ENCODE data around the gene UCP2. TPM values are rescaled to one million over a fixed set of nuclear protein-coding genes. Genes with fewer than 3 reads are reported as not detected.

UCP2 gene
- total RNA-seq, 1 donor = 1.5 TPM

DNA sequence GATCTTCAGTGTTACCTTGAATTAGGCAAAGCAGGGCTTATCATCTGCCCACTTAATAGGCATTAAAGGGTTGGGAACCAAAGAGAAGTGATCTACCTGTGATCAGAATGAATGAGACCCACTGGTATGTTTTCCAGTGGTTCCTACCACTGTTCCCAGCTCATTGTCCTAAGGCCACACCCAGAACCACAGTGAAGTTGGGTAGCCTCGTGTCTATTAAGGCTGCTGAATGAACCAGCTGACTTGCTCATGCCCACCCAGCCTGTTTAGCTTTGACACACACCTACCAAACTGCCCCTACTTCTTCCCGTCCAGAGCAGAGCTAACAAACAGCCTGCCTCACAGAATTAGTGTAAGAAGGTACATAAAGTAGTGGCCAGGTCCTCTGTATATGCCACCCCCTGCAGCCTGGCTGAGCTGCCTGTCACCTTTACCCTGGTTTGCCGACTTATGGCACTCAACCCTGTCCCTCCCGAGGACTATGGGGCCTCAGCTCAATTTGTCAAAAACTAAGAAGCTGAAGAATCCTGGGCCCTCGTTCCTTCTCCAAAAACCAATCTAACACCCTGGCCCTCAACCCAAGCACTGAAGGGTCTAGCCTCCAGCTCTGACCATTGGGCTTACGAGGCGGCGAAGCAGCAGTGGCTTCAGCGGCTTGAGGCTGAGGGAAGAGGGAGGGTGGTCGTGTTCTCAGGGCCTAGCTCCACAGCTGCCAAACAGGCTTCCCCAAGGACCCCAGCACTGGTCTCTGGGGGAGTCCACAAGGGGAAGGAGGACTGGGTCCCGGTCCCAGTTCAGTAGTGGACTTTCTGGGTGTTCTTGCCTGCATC, 9.8 kb downstream of the UCP2 start:
- H3K4me3 ChIP-seq (ENCODE audit: low read depth, low read length) = no peak overlapping the region
- TF ChIP-seq, protein P1, sequence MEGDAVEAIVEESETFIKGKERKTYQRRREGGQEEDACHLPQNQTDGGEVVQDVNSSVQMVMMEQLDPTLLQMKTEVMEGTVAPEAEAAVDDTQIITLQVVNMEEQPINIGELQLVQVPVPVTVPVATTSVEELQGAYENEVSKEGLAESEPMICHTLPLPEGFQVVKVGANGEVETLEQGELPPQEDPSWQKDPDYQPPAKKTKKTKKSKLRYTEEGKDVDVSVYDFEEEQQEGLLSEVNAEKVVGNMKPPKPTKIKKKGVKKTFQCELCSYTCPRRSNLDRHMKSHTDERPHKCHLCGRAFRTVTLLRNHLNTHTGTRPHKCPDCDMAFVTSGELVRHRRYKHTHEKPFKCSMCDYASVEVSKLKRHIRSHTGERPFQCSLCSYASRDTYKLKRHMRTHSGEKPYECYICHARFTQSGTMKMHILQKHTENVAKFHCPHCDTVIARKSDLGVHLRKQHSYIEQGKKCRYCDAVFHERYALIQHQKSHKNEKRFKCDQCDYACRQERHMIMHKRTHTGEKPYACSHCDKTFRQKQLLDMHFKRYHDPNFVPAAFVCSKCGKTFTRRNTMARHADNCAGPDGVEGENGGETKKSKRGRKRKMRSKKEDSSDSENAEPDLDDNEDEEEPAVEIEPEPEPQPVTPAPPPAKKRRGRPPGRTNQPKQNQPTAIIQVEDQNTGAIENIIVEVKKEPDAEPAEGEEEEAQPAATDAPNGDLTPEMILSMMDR (IDR thresholded peaks at IDR 0.05; ENCODE audit: insufficient read depth, low read length) = no peak
- DNase-seq (ENCODE audit: low read depth) = no peak

DNA sequence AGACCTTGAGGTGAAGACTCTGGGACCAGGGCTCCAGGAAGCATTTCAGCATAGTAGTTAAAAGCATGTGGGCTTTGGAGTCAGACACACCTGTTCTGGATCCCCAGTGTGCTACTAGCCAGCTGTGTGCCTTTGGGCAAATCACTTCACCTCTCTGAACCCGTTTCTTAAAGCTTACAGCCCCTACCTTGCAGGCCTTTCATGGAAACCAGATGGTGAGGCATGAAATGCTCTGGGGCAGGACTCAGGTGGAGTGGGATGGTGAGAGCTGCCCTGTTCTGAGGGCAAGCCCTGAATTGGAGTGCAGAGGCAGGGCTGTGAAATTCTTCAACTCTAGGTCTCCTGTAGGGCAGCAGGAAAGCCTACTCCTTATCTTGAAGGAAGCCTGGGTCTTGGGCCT, 10.5 kb downstream of the UCP2 start:
- no peak for DNase-seq (ENCODE audit: low read depth)
- TF ChIP-seq, protein P1 (IDR thresholded peaks at IDR 0.05; ENCODE audit: insufficient read depth, low read length) = no peak
- H3K4me3 ChIP-seq (ENCODE audit: low read depth, low read length) = no peak overlapping the region

DNA sequence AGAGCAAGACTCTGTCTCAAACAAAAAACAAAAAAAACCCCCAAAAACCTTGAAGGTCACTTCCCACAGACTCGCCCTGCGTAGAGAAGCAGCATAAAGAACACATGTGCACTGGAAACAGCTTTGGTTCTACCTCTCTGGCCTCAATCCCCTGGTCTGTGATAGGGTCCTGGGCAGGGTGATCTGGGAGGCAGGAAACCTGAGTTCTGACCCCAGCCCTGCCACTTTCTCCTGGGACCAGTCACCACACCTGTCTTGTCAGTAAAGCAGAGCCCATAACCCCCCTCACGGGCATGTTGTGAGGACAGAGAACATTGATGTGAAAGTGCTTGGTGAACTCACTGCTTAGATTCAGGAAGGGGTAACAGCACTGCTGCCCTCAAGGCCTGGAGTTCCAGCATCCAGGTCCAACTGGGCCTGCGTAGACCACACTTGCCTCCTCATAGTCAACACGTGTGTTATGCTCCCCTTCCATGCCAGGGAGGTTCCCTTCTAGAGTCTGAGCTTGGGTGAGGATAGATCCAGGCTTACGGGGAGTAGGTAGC, 11.4 kb downstream of the UCP2 start:
- no peak for DNase-seq (ENCODE audit: low read depth)
- H3K4me3 ChIP-seq (ENCODE audit: low read depth, low read length) = no peak overlapping the region
- TF ChIP-seq, protein P1 (IDR thresholded peaks at IDR 0.05; ENCODE audit: insufficient read depth, low read length) = no peak

DNA sequence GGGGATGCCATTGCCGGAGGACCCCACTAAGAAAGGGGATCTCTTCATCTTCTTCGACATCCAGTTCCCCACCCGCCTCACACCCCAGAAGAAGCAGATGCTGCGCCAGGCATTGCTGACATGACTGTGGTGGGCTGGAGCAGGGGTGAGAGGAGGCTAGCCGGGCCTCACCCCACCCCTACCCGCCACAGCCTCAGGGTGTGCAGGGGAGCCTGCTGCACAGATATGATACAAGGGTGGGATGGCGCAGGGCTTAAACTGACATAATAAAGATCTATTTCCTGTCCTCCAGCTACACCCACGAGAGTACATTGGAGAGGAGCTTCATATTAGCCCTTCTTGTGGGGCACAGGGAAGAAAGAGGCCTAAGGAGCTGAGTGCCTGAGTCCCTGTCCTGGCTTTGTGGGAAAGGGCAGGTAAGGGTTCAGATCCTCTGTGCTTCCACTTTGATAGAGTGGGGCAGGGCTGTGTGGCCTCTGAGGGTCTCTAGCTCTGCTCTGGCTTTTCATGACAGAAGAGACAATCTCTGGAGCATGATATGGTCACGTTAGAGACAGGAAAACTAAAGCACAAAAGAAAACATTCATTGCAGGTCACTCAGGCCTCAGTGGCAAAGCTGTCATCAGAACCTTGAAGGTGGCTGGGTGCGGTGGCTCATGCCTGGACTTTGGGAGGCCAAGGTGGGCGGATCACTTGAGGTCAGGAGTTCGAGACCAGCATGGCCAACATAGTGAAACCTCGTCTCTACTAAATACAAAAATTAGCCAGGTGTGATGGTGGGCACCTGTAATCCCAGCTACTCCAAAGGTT, 12.4 kb downstream of the UCP2 start:
- no peak overlapping the region for H3K4me3 ChIP-seq (ENCODE audit: low read depth, low read length)
- no peak for DNase-seq (ENCODE audit: low read depth)
- TF ChIP-seq, protein P1 (IDR thresholded peaks at IDR 0.05; ENCODE audit: insufficient read depth, low read length) = no peak

DNA sequence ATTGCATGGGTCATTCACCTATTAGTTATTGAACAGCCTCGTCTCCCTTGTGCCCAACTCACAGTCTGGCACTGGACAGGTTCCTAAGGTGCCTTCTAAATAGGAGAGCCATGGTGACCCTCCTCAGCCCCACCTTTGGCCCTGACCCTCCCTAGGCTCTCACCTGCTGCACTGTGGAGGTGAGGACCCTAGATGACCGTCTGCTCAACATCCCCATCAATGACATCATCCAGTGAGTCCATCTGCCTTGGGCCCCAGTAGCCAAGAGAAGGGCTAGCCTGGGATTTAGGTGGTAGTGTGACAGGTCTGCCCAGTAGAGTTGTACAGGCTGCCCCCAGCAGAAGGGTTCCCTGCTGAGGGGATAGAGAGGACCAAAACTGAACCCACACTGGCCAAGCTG, 13.6 kb downstream of the UCP2 start:
- DNase-seq (ENCODE audit: low read depth) = no peak
- TF ChIP-seq, protein P1 (IDR thresholded peaks at IDR 0.05; ENCODE audit: insufficient read depth, low read length) = no peak
- H3K4me3 ChIP-seq (ENCODE audit: low read depth, low read length) = no peak overlapping the region

DNA sequence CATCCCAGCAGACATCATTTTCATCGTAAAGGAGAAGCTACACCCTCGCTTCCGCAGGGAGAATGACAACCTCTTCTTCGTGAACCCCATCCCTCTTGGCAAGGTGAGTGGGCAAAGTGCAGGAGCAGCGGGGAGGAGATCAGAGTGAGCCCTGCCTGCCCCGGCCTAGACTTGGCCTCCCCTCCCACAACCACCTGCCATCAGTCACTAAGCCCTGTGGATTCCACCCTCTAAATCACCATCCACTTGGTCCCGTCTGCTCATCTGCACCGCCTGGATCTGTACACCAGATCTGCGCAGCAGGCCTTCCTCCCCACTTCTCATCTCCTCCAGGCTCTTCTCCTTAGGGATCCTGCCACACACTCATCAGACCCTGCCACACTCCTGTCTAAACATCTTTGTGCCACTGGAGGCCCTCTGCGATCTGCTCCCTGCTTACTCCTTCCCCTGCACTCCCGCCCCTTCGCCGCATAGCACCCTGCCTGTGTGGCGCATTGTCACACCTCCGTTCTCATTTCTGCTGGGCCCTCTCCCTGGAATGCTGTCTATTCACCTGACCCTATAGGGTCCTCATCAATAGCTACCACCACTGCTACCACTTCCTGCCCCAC, 14.2 kb downstream of the UCP2 start:
- TF ChIP-seq, protein P1 (IDR thresholded peaks at IDR 0.05; ENCODE audit: insufficient read depth, low read length) = no peak
- H3K4me3 ChIP-seq (ENCODE audit: low read depth, low read length) = no peak overlapping the region
- no peak for DNase-seq (ENCODE audit: low read depth)

All from fibroblast of the aortic adventitia (primary cell).